ENCODE data around the gene TMEM145.

TMEM145 gene

DNA sequence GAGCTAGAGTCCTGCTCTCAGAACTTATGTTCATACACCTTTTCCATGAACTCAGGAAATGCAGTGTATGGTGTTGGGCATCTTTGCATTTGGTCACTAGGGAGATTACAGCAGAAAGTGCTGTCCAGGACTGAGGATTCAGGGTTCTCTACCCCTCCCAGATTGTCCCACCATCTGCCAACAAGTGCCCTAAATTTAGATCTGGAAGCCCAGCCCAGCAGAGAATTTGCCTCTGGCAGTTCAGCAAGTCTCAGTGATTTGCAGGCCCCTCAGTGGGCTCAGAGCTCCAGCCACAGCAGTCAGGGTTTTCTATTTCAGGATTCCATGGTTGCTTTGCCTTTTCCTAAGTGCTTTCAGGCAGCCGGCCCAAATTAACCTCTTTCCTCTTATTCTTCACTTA is 53.6 kb downstream of the TMEM145 start:
- no peak for DNase-seq

DNA sequence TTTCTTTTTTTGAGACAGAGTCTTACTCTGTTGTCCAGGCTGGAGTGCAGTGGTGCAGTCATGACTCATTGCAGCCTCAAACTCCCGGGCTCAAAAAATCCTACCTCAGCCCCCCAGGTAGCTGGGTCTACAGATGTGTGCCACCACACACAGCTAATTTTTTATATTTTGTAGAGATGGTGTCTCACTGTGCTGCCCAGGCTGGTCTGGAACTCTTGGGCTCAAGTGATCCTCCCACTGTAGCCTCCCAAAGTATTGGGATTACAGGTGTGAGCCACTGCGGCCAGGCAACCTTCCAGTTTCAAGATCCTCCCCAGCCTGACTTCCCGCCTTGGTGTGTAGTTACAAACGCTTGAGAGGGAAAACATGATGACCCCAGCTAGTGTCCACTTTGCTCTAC is 54.8 kb downstream of the TMEM145 start:
- no peak for DNase-seq

DNA sequence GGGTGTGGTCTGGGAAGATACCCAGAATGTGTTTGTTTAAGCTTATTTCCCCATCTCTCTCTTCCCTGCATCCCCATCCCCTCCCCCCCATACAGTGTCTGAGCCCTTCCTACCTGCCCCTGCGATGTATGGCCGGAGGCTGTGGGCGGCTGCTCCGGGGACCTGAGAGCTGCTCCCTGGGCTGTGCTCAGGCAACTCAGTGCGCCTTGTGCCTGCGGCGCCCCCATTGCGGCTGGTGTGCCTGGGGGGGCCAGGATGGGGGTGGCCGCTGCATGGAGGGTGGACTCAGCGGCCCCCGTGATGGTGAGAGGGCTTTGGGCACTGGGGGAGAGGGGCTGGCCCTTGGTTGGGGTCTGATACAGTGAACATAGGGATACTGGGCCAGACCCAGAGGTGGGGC is 55.3 kb downstream of the TMEM145 start:
- DNase-seq = no peak

DNA sequence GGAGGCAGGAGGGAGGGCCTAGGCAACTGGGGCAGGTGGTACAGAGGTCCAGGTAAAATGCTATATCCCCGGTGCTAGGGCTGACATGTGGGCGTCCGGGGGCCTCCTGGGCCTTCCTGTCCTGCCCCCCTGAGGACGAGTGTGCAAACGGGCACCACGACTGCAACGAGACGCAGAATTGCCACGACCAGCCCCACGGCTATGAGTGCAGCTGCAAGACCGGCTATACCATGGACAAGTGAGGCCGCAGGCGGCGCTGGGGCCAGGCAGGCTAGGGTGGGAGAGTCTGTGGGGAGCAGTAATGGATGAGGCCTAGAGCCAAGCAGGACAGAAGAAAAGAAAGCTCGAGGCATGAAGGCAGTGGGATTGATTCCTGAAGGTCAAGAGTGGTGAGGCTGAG is 55.7 kb downstream of the TMEM145 start:
- DNase-seq = no peak

DNA sequence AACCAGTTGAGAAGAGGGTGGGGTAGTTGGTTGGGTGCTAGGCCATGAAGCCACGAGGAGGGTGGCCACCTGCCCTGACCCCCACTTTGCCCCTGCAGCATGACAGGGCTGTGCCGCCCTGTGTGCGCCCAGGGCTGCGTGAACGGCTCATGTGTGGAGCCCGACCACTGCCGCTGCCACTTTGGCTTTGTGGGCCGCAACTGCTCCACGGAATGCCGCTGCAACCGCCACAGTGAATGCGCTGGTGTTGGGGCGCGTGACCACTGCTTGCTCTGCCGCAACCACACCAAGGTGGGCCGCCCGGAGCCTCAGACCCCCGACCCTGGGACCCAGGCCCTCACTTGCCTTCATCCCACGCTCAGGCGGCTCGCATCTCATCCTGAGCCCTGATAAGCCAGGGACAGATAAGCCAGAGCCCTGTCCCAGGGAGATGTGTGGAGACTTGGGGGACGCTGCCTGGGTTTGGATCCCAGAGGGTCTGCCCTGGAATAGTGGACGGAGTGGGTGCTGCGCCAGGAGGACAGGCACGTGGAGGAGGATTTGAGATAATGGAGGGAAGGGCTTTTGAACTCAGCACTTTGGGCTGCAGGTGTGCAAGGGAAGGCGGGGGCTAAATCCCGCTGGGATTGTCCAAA is 56.4 kb downstream of the TMEM145 start:
- no peak for DNase-seq

DNA sequence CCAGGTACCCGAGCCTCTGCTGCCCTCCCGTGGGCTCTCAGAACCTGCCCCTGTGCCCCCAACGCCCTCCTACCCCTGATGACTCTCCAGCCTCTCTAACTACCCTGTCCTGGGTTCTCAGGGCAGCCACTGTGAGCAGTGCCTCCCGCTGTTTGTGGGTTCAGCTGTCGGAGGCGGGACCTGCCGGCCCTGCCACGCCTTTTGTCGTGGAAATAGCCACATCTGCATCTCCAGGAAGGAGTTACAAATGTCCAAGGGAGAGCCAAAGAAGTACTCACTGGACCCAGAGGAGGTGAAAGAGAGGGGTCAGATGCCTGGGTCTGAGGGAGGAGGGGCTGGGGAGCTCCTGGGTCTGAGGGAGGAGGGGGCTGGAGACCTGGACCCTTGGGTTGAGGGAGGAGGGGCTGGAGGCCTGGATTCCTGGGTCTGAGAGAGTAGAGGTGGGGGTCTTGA is 57.0 kb downstream of the TMEM145 start:
- no peak for DNase-seq

DNA sequence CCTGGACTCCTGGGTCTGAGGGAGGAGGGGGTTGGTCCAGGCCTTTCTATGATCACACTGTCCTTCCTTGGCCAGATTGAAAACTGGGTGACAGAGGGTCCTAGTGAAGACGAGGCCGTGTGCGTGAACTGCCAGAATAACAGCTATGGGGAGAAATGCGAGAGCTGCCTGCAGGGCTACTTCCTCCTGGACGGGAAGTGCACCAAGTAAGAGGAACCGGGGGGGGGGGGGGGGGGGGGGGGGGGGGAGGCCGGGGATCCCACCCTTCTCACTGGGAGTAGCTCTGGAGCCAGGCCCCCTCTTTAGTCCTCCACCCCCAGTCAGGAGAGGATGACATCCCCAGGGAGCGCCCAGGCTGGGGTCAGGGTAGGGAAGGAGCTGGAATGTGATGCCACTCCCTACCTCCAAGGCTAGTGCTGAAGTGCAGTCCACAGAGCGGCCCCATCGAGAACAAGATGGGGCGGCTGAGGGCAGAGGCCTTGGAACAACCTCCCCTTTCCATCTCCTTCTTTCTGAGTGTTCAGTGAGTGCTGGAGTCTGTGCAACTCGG is 57.6 kb downstream of the TMEM145 start:
- no peak for DNase-seq

Data from CD4-positive, alpha-beta T cell treated with Interleukin-21 for 1 hour (primary cell).